Ovary (tissue), 9 donors: ENCODE measurements around the gene SPSB1. TPM values are rescaled to one million over a fixed set of nuclear protein-coding genes. Genes with fewer than 3 reads are reported as not detected.

Experiments used
- DNase-seq, 5 donors: peaks; one replicate each; pipeline ENCODE4 v3.0.0-alpha.2; 2019 to 2020
- H3K27ac ChIP-seq, 2 donors: fragments of 200-600 bp; one replicate each; pipeline versions ENCODE4 v1.5.1 to v1.8.0; 2019 to 2022
- H3K27me3 ChIP-seq: fragments of 200-600 bp; one replicate; pipeline ENCODE4 v1.8.0; 2022
- H3K36me3 ChIP-seq: fragments of 200-600 bp; sonication (generic); one replicate; pipeline ENCODE4 v1.5.1; 2019
- H3K4me1 ChIP-seq: one replicate; pipeline ENCODE4 v1.8.1; 2013; ENCODE audit warnings: mild to moderate bottlenecking, moderate library complexity; ENCODE audit not compliant: insufficient read depth
- H3K4me3 ChIP-seq: fragments of 200-600 bp; sonication (generic); one replicate; pipeline ENCODE4 v1.5.1; 2017
- H3K9me3 ChIP-seq, 2 donors: fragments of 200-600 bp in 1 of 2; sonication (generic) in 1 of 2; one replicate each; pipeline versions ENCODE4 v1.5.1 to v1.8.1; 2013 to 2019; ENCODE audit warnings: mild to moderate bottlenecking in 1 of 2, moderate library complexity in 1 of 2
- EP300 ChIP-seq: sonication (generic); formaldehyde crosslinking; IDR thresholded peaks from one replicate; pipeline ENCODE4 v1.6.1; 2017; ENCODE audit warnings: antibody characterized with exemption
- POLR2A ChIP-seq: fragments of 450-650 bp; IDR thresholded peaks from one replicate; pipeline ENCODE4 v1.6.1; 2017; ENCODE audit warnings: antibody characterized with exemption, mild to moderate bottlenecking, moderate library complexity
- WGBS, 3 donors: extraction: QIAGEN DNeasy Blood & Tissue Kit in 1 of 3; methylation state at CpG; one replicate each; pipeline versions ENCODE4 v1.1.5 to v1.1.7; 2013 to 2017; 5-methylcytosine and 5-hydroxymethylcytosine counted together
- intact Hi-C, 4 donors: fragments of 100-400 bp; cut with DNase I; formaldehyde crosslinking; loops; one replicate each; pipeline versions ENCODE4 v1.11.0 to v1.15.1; 2022 to 2023
- polyA plus RNA-seq, 2 donors: library from polyadenylated mRNA; stranded (reverse); fragments of 200-250 nt in 1 of 2; fragments of 350-450 nt in 1 of 2; fragmentation: Illumina TruSeq in 1 of 2; extraction: RNeasy Lipid Tissue Mini Kit (QIAGEN cat#74804) in 1 of 2; gene quantifications; one replicate each; pipeline ENCODE4 v1.2.3, GENCODE V29; 2013 to 2014
- total RNA-seq, 7 donors: library from RNA; depleted of rRNA in 2 of 7; stranded (reverse); fragments of >200 nt in 2 of 7; fragmentation: NEBNext Ultra II Directional in 3 of 7; extraction: Animal tissue kit (Norgen Biotek cat#: 25700) in 3 of 7; gene quantifications; one replicate each; pipeline versions ENCODE4 v1.1.0 to v1.2.4, GENCODE V29; 2016 to 2023
- TF ChIP-seq, protein P1 (sequence below), 3 donors: fragments of 450-650 bp in 2 of 3; fragments of 200-600 bp in 1 of 3; IDR thresholded peaks; one replicate each; pipeline versions ENCODE4 v1.5.1 to v1.8.0; 2016 to 2022; ENCODE audit warnings: antibody characterized with exemption in 3 of 3, mild to moderate bottlenecking in 1 of 3
- donor health status: DM: no; HTN: no; CAD: no; lungs with moderate emphysema.
- donor health status: DM: no; HTN: no; CAD: no.
- donor health status: Bipolar disorder and iron deficiency.
- donor health status: DM: yes; HTN: yes; CAD: no.
- donor health status: DM: no; HTN: no; CAD: no.
- donor health status: DM: yes; HTN: yes; CAD: no.

SPSB1 gene
- total and polyA plus RNA-seq, 9 donors: 20.4 to 69.6 (median 34.4) TPM

DNA sequence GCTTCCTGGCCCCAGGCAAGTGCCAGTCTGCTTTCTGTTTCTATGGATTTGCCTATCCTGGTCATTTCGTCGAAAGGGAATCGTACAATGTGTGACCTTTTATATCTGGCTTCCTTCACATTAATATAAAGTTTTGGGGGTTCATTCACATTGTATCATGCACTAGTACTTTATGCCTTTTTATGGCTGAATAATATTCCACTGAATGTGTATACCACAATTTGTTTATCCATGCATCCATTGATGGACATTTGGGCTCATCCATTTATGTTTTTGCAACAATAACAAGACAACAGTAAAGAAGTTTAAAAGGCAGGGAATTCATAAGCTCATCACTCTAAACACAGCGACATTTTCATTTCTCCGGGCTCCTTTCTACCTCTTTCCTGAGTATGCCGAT is 50.6 kb downstream of the SPSB1 start:
- H3K9me3 ChIP-seq: no peaks in the 10 kb centered on the region
- no peaks in the 10 kb centered on the region for H3K36me3 ChIP-seq
- no peak for TF ChIP-seq POLR2A
- TF ChIP-seq EP300: no peak
- TF ChIP-seq, protein P1, sequence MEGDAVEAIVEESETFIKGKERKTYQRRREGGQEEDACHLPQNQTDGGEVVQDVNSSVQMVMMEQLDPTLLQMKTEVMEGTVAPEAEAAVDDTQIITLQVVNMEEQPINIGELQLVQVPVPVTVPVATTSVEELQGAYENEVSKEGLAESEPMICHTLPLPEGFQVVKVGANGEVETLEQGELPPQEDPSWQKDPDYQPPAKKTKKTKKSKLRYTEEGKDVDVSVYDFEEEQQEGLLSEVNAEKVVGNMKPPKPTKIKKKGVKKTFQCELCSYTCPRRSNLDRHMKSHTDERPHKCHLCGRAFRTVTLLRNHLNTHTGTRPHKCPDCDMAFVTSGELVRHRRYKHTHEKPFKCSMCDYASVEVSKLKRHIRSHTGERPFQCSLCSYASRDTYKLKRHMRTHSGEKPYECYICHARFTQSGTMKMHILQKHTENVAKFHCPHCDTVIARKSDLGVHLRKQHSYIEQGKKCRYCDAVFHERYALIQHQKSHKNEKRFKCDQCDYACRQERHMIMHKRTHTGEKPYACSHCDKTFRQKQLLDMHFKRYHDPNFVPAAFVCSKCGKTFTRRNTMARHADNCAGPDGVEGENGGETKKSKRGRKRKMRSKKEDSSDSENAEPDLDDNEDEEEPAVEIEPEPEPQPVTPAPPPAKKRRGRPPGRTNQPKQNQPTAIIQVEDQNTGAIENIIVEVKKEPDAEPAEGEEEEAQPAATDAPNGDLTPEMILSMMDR (IDR thresholded peaks at IDR 0.05): no peak
- WGBS, 3 donors: 97 to 100% (median 99%) methylated on average over 6 of the region's 6 CpGs
- no peak for DNase-seq
- H3K4me1 ChIP-seq: peaks cover 34% of the 10 kb centered on the region
- intact Hi-C loops: no loop called here
- H3K4me3 ChIP-seq: no peak overlapping the region
- no peak overlapping the region for H3K27ac ChIP-seq
- H3K27me3 ChIP-seq: no peaks in the 10 kb centered on the region

DNA sequence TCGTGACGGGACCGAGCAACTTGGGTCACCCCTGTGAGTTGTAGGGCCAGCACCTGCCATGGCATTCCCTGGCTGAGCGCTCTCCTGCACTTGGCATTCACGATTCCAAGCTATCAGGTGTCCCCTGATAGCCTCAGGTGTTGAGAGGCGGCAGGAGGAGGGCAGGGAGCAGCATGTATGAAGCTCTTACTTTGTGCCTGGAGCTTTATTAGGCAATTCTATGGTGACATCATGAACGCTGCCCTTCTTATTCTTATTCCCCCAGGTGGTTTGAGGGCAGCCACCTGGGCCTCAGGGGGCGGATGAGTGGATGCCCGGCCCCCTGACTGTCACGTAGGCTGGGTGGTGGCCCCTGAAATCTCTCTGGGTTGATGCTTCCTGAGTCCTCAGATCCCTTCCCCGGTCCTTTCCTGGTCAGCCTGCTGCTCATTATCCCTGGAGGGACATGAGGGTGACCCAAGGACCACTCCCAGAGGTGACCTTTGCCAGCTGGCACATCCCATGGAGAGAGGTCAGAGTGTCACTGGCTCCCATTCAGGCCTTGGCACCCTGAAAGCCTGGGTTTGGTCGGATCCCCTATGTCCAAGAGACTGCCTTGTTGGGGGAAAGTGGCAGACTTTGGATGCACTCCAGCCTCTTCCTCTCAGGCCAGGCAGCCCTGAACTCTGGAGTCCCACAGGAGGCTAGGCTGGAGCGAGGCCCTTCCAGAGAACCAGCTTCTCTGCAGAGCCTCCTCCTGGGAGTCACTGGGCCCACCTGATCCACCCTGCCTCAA is 51.9 kb downstream of the SPSB1 start:
- TF ChIP-seq EP300: no peak
- TF ChIP-seq, protein P1 (IDR thresholded peaks at IDR 0.05): no peak
- no peak for TF ChIP-seq POLR2A
- Histone ChIP-seq H3K4me1 (peaks cover 29% of the 10 kb centered on the region), H3K36me3 (no peaks in the 10 kb centered on the region), H3K27me3 (no peaks in the 10 kb centered on the region), H3K9me3 (no peaks in the 10 kb centered on the region), H3K4me3 (no peak overlapping the region), H3K27ac (no peak overlapping the region)
- WGBS, 3 donors: 79 to 83% (median 83%) methylated on average over 13 of the region's 13 CpGs
- peak in 1 of 5 donors; percentile 37 for DNase-seq
- intact Hi-C loops: no loop called here

DNA sequence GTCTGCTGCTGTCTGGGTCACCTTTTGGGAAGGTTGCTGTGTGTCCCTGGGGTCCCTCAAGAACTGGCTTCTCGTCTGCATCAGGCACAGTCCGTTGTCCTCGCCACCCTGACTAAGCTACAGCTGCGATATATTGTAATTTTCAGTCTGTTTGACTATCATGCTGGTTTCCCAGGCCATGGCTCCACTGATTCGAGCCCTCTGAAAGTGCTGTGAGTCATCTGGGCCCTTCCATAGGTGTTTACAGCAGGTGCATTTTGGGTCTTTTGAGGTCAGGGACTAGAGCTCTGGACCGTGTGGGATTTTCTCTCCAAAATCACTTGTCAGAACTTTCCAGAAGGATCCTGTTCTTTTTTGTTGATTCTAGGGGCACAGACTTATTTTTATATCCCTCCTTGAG is 52.8 kb downstream of the SPSB1 start:
- WGBS, 3 donors: 80 to 90% (median 86%) methylated on average over 6 of the region's 6 CpGs
- intact Hi-C loops: no loop called here
- TF ChIP-seq EP300: no peak
- TF ChIP-seq, protein P1 (IDR thresholded peaks at IDR 0.05): no peak
- Histone ChIP-seq H3K9me3 (no peaks in the 10 kb centered on the region), H3K27ac (no peak overlapping the region), H3K4me1 (peaks cover 30% of the 10 kb centered on the region), H3K4me3 (no peak overlapping the region), H3K36me3 (no peaks in the 10 kb centered on the region), H3K27me3 (no peaks in the 10 kb centered on the region)
- DNase-seq: no peak

DNA sequence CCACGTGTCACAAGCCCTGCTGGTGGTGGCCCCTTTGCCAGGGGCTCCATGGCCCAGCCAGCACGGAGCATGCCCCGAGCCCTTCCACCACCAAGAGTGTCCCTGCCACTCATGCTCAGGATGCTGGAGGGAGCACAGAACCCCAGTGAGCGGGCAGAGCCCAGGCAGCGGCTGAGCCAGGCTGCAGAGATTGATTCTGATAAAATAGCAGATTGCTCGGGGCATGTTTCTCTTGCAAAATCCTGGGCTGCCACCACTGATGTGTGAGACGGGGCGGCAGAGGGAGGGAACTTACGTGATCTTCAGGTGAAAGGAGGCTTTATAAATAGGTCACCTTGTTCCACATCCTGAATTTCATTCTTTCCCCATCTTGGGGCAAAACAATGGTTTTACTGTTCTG is 53.2 kb downstream of the SPSB1 start:
- no peaks in the 10 kb centered on the region for H3K9me3 ChIP-seq
- H3K27ac ChIP-seq: no peak overlapping the region
- WGBS, 3 donors: 80 to 86% (median 85%) methylated on average over 9 of the region's 9 CpGs
- no peaks in the 10 kb centered on the region for H3K36me3 ChIP-seq
- intact Hi-C loops: no loop called here
- no peaks in the 10 kb centered on the region for H3K27me3 ChIP-seq
- peaks cover 27% of the 10 kb centered on the region for H3K4me1 ChIP-seq
- TF ChIP-seq POLR2A (no peak), EP300 (no peak)
- TF ChIP-seq, protein P1 (IDR thresholded peaks at IDR 0.05): no peak
- no peak overlapping the region for H3K4me3 ChIP-seq
- DNase-seq: no peak
